ENCODE data around the gene NSF. TPM values are rescaled to one million over a fixed set of nuclear protein-coding genes. Genes with fewer than 3 reads are reported as not detected.
"Not testable (repeated sequence)": the region's sequence is repeated elsewhere in the genome, so short reads cannot be mapped to it uniquely, and the experiment has no call there.

Gene NSF
- 44.5 TPM for polyA plus RNA-seq (2013, experiment 1 of 2; ENCODE audit: insufficient read length)
- 44.6 TPM for polyA plus RNA-seq (2013, experiment 2 of 2; ENCODE audit: insufficient read length)

- DNase-seq, result not testable (repeated sequence)
These were observed at the start of gene NSF for GRCh38 chr17:46590157-46591146. Gene NSF, plus strand, starts transcription at chr17:46590669. Its CDS starts 107 bp downstream, at chr17:46590776.

- DNase-seq, result not testable (repeated sequence)
These were observed 41.9 kb upstream of the NSF start for GRCh38 chr17:46548607-46549006.

- DNase-seq, result not testable (repeated sequence)
These were observed 31.3 kb upstream of the NSF start for GRCh38 chr17:46559155-46559554.

GRCh38 chr17:46560048-46560447 is 30.4 kb upstream of the NSF start:
- DNase-seq, result not testable (repeated sequence)

GRCh38 chr17:46566284-46566683 is 24.2 kb upstream of the NSF start:
- DNase-seq, result not testable (repeated sequence)

- not testable (repeated sequence) for DNase-seq
These were observed 23.5 kb upstream of the NSF start for GRCh38 chr17:46566980-46567379.

- not testable (repeated sequence) for DNase-seq
These were observed 18.7 kb upstream of the NSF start for GRCh38 chr17:46571796-46572195.

GRCh38 chr17:46579083-46580075 is 11.1 kb upstream of the NSF start, which contains the start of gene ARL17A:
Gene ARL17A, minus strand, starts transcription at chr17:46579691. Its CDS starts 3,369 bp downstream, at chr17:46576322.
- DNase-seq, result not testable (repeated sequence)

- not testable (repeated sequence) for DNase-seq
These were observed 10.4 kb upstream of the NSF start for GRCh38 chr17:46580082-46580481.

- DNase-seq, result not testable (repeated sequence)
These were observed 5.0 kb upstream of the NSF start for GRCh38 chr17:46585444-46585843.

- DNase-seq, result not testable (repeated sequence)
These were observed 863 bp downstream of the NSF start for GRCh38 chr17:46591332-46591731.

GRCh38 chr17:46598344-46598931 is 8.0 kb downstream of the NSF start:
- DNase-seq, result not testable (repeated sequence)

GRCh38 chr17:46600767-46601166 is 10.3 kb downstream of the NSF start:
- not testable (repeated sequence) for DNase-seq

GRCh38 chr17:46603125-46603524 is 12.7 kb downstream of the NSF start:
- not testable (repeated sequence) for DNase-seq

- not testable (repeated sequence) for DNase-seq
These were observed 20.8 kb downstream of the NSF start for GRCh38 chr17:46611304-46611703.

GRCh38 chr17:46613876-46614275 is 23.4 kb downstream of the NSF start:
- not testable (repeated sequence) for DNase-seq

GRCh38 chr17:46617121-46617520 is 26.7 kb downstream of the NSF start:
- DNase-seq, result not testable (repeated sequence)

- not testable (repeated sequence) for DNase-seq
These were observed 28.5 kb downstream of the NSF start for GRCh38 chr17:46618975-46619374.

GRCh38 chr17:46623790-46624189 is 33.3 kb downstream of the NSF start:
- not testable (repeated sequence) for DNase-seq

GRCh38 chr17:46624726-46625125 is 34.3 kb downstream of the NSF start:
- DNase-seq, result not testable (repeated sequence)

- not testable (repeated sequence) for DNase-seq
These were observed 37.0 kb downstream of the NSF start for GRCh38 chr17:46627452-46627851.
